Hepatocyte (in vitro differentiated cells): ENCODE measurements around the gene TBXAS1. TPM values are rescaled to one million over a fixed set of nuclear protein-coding genes. Genes with fewer than 3 reads are reported as not detected.

Source experiments
- DNase-seq: peaks from one replicate; pipeline ENCODE4 v3.0.0-alpha.2; 2016; ENCODE audit warnings: low spot score
- H2AFZ ChIP-seq: fragments of 200-600 bp; sonication (generic); 2 replicates; pipeline ENCODE4 v1.6.0; 2016; ENCODE audit warnings: antibody characterized with exemption, mild to moderate bottlenecking
- H3K27ac ChIP-seq: fragments of 200-600 bp; sonication (generic); 2 replicates; pipeline ENCODE4 v1.5.1; 2016; ENCODE audit warnings: mild to moderate bottlenecking
- H3K27me3 ChIP-seq: fragments of 200-600 bp; sonication (generic); 2 replicates; pipeline ENCODE4 v1.6.1; 2016
- H3K36me3 ChIP-seq: fragments of 200-600 bp; sonication (generic); replicated peaks from 2 replicates; pipeline ENCODE4 v1.5.1; 2016; ENCODE audit warnings: low read depth; ENCODE audit not compliant: insufficient read depth
- H3K4me1 ChIP-seq: fragments of 200-600 bp; sonication (generic); 2 replicates; pipeline ENCODE4 v1.5.1; 2016; ENCODE audit warnings: mild to moderate bottlenecking, moderate library complexity; ENCODE audit not compliant: insufficient read depth
- H3K4me2 ChIP-seq: fragments of 200-600 bp; sonication (generic); 2 replicates; pipeline ENCODE4 v1.6.0; 2016
- H3K4me3 ChIP-seq: fragments of 200-600 bp; sonication (generic); 2 replicates; pipeline ENCODE4 v1.5.1; 2016; ENCODE audit warnings: mild to moderate bottlenecking
- H3K79me2 ChIP-seq: fragments of 200-600 bp; sonication (generic); 2 replicates; pipeline ENCODE4 v1.6.0; 2017; ENCODE audit warnings: mild to moderate bottlenecking
- H3K9me2 ChIP-seq: fragments of 200-600 bp; sonication (generic); replicated peaks from 2 replicates; pipeline ENCODE4 v1.6.0; 2017; ENCODE audit warnings: mild to moderate bottlenecking; ENCODE audit not compliant: insufficient read depth
- H3K9me3 ChIP-seq: fragments of 200-600 bp; sonication (generic); 2 replicates; pipeline ENCODE4 v1.5.1; 2016; ENCODE audit warnings: low read depth, mild to moderate bottlenecking
- H4K20me1 ChIP-seq: fragments of 200-600 bp; sonication (generic); 2 replicates; pipeline ENCODE4 v1.6.0; 2016; ENCODE audit warnings: mild to moderate bottlenecking; ENCODE audit not compliant: insufficient read depth, poor library complexity, severe bottlenecking
- EZH2 ChIP-seq: fragments of 200-600 bp; sonication (generic); IDR thresholded peaks from 2 replicates; pipeline ENCODE4 v1.6.1; 2016; ENCODE audit warnings: antibody characterized with exemption, mild to moderate bottlenecking, borderline replicate concordance
- EZH2phosphoT487 ChIP-seq: fragments of 200-600 bp; sonication (generic); IDR thresholded peaks from one replicate; pipeline ENCODE4 v1.6.1; 2018; ENCODE audit warnings: antibody characterized with exemption, mild to moderate bottlenecking, low read depth, moderate library complexity; ENCODE audit not compliant: unreplicated experiment, severe bottlenecking
- WGBS: methylation state at CpG from one replicate; pipeline ENCODE4 v1.1.6; 2016; ENCODE audit warnings: low lambda C conversion rate; ENCODE audit errors: missing lambda C conversion rate; 5-methylcytosine and 5-hydroxymethylcytosine counted together
- polyA plus RNA-seq: library from polyadenylated mRNA; unstranded; fragments of >200 nt; fragmentation: Nextera tagmentation; extraction: Ambion mirVana; gene quantifications from 2 replicates; pipeline ENCODE4 v1.2.1, GENCODE V29; 2016
- total RNA-seq: library from RNA; depleted of rRNA; stranded (reverse); fragments of >200 nt; gene quantifications from 2 replicates; pipeline ENCODE4 v1.2.3, GENCODE V29; 2014
- TF ChIP-seq, protein P1 (sequence below): fragments of 200-600 bp; sonication (generic); IDR thresholded peaks from 2 replicates; pipeline ENCODE4 v1.5.1; 2016; ENCODE audit warnings: antibody characterized with exemption, mild to moderate bottlenecking; ENCODE audit not compliant: poor library complexity

TBXAS1 gene
- total and polyA plus RNA-seq, 2 experiments from 2014 or later = 3.9 to 11.5 TPM

GRCh38 chr7:140024585-140024984 lies 195.5 kb downstream of the TBXAS1 start:
- Histone ChIP-seq H3K36me3 (no peaks in the 10 kb centered on the region), H2AFZ (no peak overlapping the region), H3K27ac (no peak overlapping the region), H3K4me2 (no peak overlapping the region), H3K4me1 (no peaks in the 10 kb centered on the region), H3K9me3 (no peaks in the 10 kb centered on the region), H3K27me3 (no peaks in the 10 kb centered on the region), H4K20me1 (no peaks in the 10 kb centered on the region), H3K4me3 (no peak overlapping the region), H3K79me2 (no peaks in the 10 kb centered on the region), H3K9me2 (no peaks in the 10 kb centered on the region)
- DNase-seq = no peak
- TF ChIP-seq, protein P1, sequence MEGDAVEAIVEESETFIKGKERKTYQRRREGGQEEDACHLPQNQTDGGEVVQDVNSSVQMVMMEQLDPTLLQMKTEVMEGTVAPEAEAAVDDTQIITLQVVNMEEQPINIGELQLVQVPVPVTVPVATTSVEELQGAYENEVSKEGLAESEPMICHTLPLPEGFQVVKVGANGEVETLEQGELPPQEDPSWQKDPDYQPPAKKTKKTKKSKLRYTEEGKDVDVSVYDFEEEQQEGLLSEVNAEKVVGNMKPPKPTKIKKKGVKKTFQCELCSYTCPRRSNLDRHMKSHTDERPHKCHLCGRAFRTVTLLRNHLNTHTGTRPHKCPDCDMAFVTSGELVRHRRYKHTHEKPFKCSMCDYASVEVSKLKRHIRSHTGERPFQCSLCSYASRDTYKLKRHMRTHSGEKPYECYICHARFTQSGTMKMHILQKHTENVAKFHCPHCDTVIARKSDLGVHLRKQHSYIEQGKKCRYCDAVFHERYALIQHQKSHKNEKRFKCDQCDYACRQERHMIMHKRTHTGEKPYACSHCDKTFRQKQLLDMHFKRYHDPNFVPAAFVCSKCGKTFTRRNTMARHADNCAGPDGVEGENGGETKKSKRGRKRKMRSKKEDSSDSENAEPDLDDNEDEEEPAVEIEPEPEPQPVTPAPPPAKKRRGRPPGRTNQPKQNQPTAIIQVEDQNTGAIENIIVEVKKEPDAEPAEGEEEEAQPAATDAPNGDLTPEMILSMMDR = no peak
- no peak for TF ChIP-seq EZH2phosphoT487
- TF ChIP-seq EZH2 = no peak
- WGBS = 96% methylated on average over 18 of the region's 18 CpGs

- Histone ChIP-seq H3K4me2 (no peak overlapping the region), H4K20me1 (no peaks in the 10 kb centered on the region), H3K36me3 (no peaks in the 10 kb centered on the region), H3K4me1 (no peaks in the 10 kb centered on the region), H2AFZ (no peak overlapping the region), H3K4me3 (no peak overlapping the region), H3K9me3 (no peaks in the 10 kb centered on the region), H3K9me2 (no peaks in the 10 kb centered on the region), H3K79me2 (no peaks in the 10 kb centered on the region), H3K27ac (no peak overlapping the region), H3K27me3 (no peaks in the 10 kb centered on the region)
- no peak for DNase-seq
- no peak for TF ChIP-seq EZH2phosphoT487
- TF ChIP-seq, protein P1 = no peak
- no peak for TF ChIP-seq EZH2
- over 99% methylated on average over 4 of the region's 4 CpGs for WGBS
These were observed 196.2 kb downstream of the TBXAS1 start for GRCh38 chr7:140025241-140025640.

DNA sequence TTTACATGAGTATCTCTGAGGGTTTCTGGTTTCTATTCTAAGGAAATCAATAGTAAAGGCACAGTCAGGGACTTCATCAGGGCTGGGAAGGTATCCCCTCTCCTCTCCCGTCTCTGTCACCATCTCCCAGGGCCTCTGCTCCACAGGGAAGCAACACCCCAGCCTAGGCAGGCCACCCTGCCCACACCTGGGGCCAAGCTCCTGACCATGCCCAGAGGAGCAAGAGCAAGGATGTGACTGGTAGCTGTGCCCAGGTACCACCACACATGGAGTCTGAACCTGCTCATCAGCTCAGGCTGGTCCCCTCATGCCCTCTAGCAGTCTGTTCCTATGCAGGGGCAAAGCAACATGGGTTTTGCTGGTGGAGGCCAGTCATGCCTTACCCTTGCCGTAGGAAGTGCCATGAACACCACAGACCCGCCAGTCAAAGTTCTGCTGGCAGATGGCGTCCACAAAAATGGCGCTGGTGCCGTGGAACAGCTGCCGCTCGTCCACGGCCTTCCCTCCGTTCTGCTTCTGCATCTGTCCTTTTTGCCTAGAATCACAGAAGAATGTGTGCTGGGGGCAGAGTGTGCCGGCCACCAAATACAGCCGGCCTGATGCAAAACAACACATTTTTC lies 196.9 kb downstream of the TBXAS1 start:
- Histone ChIP-seq H2AFZ (no peak overlapping the region), H3K9me3 (no peaks in the 10 kb centered on the region), H3K27ac (no peak overlapping the region), H3K27me3 (no peaks in the 10 kb centered on the region), H3K36me3 (no peaks in the 10 kb centered on the region), H3K4me1 (no peaks in the 10 kb centered on the region), H3K4me3 (no peak overlapping the region), H3K79me2 (no peaks in the 10 kb centered on the region), H4K20me1 (no peaks in the 10 kb centered on the region), H3K9me2 (no peaks in the 10 kb centered on the region), H3K4me2 (no peak overlapping the region)
- no peak for TF ChIP-seq EZH2phosphoT487
- TF ChIP-seq, protein P1 = no peak
- TF ChIP-seq EZH2 = no peak
- no peak for DNase-seq
- WGBS = 90% methylated on average over 12 of the region's 12 CpGs
